Cardiac fibroblast (primary cell): ENCODE results near the gene VPS16.

Experiments used
- DNase-seq, 2 donors: peaks; one replicate each; pipeline versions ENCODE4 v3.0.0 to v3.0.0-alpha.2; 2010; ENCODE audit warnings: low read depth in 2 of 2
- H3K4me3 ChIP-seq, 2 donors: replicated peaks in 1 of 2; 1 replicate in 1 of 2; 2 replicates in 1 of 2; pipeline ENCODE4 v1.5.1; 2011; ENCODE audit warnings: low read depth in 2 of 2, low read length in 2 of 2, mild to moderate bottlenecking in 2 of 2, moderate library complexity in 1 of 2
- TF ChIP-seq, protein P1 (sequence below): IDR thresholded peaks from one replicate; pipeline ENCODE4 v1.5.1; 2011; ENCODE audit warnings: low read depth, mild to moderate bottlenecking, low read length, inconsistent platforms

VPS16 gene

DNA sequence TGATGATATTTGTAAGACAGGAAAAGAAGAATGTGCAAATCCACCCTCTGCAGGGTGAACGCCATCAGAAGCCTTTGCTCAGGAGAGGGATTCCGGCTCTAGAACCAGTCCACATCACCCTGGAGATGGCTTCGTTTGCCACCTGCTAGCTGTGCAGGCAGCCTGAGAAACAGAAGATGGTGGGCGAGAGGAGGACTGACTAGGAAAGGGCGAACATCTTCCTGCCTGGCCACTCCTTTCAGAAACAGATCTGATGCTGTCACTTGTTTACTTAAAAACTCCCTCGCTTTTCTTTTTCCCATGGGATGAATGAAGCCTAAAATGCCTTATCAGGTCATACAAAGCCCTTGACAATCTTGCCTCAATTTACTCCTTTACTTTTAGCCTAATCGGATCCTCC, 33.9 kb downstream of the VPS16 start:
- TF ChIP-seq, protein P1, sequence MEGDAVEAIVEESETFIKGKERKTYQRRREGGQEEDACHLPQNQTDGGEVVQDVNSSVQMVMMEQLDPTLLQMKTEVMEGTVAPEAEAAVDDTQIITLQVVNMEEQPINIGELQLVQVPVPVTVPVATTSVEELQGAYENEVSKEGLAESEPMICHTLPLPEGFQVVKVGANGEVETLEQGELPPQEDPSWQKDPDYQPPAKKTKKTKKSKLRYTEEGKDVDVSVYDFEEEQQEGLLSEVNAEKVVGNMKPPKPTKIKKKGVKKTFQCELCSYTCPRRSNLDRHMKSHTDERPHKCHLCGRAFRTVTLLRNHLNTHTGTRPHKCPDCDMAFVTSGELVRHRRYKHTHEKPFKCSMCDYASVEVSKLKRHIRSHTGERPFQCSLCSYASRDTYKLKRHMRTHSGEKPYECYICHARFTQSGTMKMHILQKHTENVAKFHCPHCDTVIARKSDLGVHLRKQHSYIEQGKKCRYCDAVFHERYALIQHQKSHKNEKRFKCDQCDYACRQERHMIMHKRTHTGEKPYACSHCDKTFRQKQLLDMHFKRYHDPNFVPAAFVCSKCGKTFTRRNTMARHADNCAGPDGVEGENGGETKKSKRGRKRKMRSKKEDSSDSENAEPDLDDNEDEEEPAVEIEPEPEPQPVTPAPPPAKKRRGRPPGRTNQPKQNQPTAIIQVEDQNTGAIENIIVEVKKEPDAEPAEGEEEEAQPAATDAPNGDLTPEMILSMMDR: no peak
- peak in 1 of 2 donors; percentile 26 for DNase-seq
- H3K4me3 ChIP-seq: peak overlapping the region; percentile 87 to 89

DNA sequence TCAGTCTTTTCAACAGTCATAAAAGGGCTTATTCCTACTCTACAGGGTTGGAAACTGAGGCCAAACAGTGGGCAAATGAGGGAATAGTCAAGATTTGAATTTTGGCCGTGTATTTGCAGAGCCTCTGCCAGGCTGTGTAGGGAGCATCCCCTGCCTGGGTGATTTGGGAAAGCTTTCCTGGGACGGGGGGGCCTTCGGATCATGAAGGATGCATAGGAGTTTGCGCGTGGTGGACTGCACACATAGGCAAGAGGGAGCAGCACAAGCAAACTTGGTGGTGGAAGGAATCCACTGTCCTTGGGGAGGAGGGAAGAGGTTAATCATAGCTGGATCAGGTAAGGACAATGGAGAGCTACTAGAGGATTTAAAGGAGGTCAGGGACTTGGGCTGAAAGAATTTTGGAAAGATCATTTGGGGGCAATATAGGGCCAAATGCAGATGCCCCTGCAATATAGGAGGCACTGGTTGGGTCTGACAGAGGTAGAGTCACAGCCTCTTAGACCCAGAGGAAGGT, 35.2 kb downstream of the VPS16 start:
- H3K4me3 ChIP-seq: no peak overlapping the region
- TF ChIP-seq, protein P1: no peak
- no peak for DNase-seq

DNA sequence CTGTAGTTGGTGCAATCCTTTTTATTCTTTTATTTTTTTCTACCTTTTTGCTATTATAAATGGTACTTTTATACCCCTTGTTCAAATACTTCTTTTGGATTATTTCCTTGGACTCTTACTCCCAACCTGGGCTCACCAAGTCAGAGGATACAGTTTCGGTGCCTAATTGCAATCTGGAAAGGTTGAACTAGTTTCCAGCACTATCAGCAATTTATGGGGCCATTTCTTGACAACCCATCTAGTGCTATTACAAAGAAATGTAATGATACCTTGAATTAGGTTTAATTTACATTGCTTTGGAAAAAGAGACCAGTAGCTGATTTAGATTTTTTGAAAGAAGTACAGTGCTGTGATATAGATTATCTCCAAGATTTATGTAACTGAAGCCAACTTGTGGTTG, 38.0 kb downstream of the VPS16 start:
- no peak overlapping the region for H3K4me3 ChIP-seq
- DNase-seq: no peak
- TF ChIP-seq, protein P1: no peak

DNA sequence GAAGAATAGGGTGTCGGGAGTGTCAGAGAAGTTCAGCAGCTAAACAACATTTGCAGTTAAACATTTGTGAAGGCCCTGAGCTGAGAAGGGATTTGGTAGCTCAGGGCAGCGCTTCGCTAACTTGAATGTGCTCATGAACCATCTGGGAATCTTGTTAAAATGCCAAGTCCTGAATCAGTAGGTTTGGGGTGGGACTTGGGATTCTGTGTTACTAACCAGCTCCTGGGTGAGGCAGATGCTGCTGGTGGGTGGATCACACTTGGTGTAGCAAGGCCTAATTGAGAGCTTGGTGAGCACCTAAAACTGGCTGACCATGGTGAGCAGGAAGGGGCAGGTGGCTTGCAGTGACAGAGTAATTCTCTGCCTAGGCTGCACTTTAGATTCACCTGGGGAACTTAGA, 38.6 kb downstream of the VPS16 start:
- no peak overlapping the region for H3K4me3 ChIP-seq
- DNase-seq: peak; percentile 80 to 86
- TF ChIP-seq, protein P1: no peak

DNA sequence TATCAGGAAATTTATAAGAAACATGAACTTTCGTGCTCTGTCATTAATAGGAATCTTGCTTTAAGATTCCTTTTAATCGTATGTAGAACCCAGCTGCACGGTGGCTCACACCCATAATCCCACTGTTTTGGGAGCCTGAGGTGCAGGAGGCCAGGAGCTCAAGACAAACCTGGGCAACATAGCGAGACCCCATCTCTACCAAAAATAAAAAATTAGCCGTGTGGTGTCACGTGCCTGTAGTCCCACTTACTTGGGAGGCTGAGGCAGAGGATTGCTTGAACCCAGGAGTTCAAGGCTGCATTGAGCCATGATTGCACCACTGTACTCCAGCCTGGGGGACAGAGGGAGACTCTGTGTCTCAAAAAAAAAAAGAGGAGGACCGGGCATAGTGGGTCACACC, 40.1 kb downstream of the VPS16 start:
- no peak for DNase-seq
- TF ChIP-seq, protein P1: no peak
- H3K4me3 ChIP-seq: no peak overlapping the region

DNA sequence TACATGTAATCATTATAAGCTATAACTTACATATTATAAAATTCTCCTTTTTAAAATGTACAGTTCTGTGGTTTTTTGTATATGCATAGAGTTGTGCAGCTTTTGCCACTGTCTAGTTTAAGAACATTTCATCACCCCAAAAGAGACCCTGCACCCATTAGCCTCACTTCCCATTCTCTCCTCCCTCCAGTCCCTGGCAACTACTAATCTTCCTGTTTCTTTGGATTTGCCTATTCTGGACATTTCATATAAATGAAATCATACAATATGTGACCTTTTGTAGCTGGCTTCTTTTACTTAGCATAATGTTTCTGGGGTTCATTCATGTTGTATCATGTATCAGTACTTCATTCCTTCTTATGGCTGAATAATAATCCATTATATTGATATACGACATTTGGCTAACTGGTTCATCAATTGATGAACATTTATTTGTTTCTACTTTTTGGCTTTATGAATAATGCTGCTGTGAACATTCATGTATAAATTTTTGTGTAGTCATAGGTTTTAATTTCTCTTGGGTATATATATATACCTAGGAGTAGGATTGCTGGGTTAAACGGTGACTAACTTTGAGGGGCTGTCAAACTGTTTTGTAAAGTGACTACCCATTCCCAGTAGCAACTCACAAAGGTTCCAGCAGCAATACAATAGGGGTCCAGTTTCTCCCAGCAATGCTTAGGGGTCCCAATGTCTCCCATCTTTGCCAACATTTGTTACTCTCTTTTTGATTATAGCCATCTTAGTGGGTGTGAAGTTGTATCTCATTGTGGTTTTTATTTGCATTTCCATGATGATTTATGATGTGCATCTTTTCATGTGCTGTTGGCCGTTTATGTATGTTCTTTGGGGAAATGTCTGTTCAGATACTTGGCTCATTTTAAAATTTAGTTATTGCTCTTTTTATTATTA, 43.4 kb downstream of the VPS16 start:
- no peak overlapping the region for H3K4me3 ChIP-seq
- TF ChIP-seq, protein P1: no peak
- no peak for DNase-seq
